HG03469 (cell line): Measurements from ENCODE around the gene ETS1.

Experiments
- ATAC-seq: cut with Tn5 transposase; IDR thresholded peaks from one replicate; pipeline ENCODE4 v1.9.1; 2021; ENCODE audit warnings: mild to moderate bottlenecking, moderate library complexity, moderate number of reproducible peaks; ENCODE audit not compliant: unreplicated experiment

ETS1 gene

GRCh38 chr11:128587415-128587814 is at the start of gene ETS1:
TSS of gene ETS1 (minus strand) at chr11:128587558. CDS start at chr11:128573130, 14,428 bp downstream.
- no peak for ATAC-seq

GRCh38 chr11:128634395-128634794 is 47.0 kb upstream of the ETS1 start:
- no peak for ATAC-seq

- no peak for ATAC-seq
These were observed 46.1 kb upstream of the ETS1 start for GRCh38 chr11:128633384-128633965.

GRCh38 chr11:128632141-128632791 is 44.9 kb upstream of the ETS1 start:
- no peak for ATAC-seq

GRCh38 chr11:128630367-128631230 is 43.2 kb upstream of the ETS1 start:
- ATAC-seq = peak; percentile 44

- ATAC-seq = no peak
These were observed 42.3 kb upstream of the ETS1 start for GRCh38 chr11:128629516-128630106.

GRCh38 chr11:128628686-128629085 is 41.3 kb upstream of the ETS1 start:
- no peak for ATAC-seq

- no peak for ATAC-seq
These were observed 40.9 kb upstream of the ETS1 start for GRCh38 chr11:128628325-128628673.

- no peak for ATAC-seq
These were observed 40.4 kb upstream of the ETS1 start for GRCh38 chr11:128627666-128628324.

GRCh38 chr11:128626913-128627665 is 39.7 kb upstream of the ETS1 start:
- ATAC-seq = no peak

GRCh38 chr11:128625746-128626145 is 38.4 kb upstream of the ETS1 start:
- no peak for ATAC-seq

GRCh38 chr11:128625326-128625725 is 38.0 kb upstream of the ETS1 start:
- ATAC-seq = no peak

GRCh38 chr11:128624269-128625175 is 37.2 kb upstream of the ETS1 start:
- ATAC-seq = no peak

- ATAC-seq = no peak
These were observed 35.7 kb upstream of the ETS1 start for GRCh38 chr11:128623091-128623490.

GRCh38 chr11:128621601-128622501 is 34.5 kb upstream of the ETS1 start:
- ATAC-seq = no peak

- ATAC-seq = no peak
These were observed 33.1 kb upstream of the ETS1 start for GRCh38 chr11:128620309-128621100.

GRCh38 chr11:128619540-128620308 is 32.4 kb upstream of the ETS1 start:
- no peak for ATAC-seq
